Measurements from ENCODE around the gene ZBTB37. TPM values are rescaled to one million over a fixed set of nuclear protein-coding genes. Genes with fewer than 3 reads are reported as not detected.

The ZBTB37 gene, protein sequence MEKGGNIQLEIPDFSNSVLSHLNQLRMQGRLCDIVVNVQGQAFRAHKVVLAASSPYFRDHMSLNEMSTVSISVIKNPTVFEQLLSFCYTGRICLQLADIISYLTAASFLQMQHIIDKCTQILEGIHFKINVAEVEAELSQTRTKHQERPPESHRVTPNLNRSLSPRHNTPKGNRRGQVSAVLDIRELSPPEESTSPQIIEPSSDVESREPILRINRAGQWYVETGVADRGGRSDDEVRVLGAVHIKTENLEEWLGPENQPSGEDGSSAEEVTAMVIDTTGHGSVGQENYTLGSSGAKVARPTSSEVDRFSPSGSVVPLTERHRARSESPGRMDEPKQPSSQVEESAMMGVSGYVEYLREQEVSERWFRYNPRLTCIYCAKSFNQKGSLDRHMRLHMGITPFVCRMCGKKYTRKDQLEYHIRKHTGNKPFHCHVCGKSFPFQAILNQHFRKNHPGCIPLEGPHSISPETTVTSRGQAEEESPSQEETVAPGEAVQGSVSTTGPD
- total RNA-seq (2022; extraction: Qiagen RNA extraction; ENCODE audit: low read depth): 1.1 to 1.9 TPM (median 1.5 TPM) in 5 replicates

DNA sequence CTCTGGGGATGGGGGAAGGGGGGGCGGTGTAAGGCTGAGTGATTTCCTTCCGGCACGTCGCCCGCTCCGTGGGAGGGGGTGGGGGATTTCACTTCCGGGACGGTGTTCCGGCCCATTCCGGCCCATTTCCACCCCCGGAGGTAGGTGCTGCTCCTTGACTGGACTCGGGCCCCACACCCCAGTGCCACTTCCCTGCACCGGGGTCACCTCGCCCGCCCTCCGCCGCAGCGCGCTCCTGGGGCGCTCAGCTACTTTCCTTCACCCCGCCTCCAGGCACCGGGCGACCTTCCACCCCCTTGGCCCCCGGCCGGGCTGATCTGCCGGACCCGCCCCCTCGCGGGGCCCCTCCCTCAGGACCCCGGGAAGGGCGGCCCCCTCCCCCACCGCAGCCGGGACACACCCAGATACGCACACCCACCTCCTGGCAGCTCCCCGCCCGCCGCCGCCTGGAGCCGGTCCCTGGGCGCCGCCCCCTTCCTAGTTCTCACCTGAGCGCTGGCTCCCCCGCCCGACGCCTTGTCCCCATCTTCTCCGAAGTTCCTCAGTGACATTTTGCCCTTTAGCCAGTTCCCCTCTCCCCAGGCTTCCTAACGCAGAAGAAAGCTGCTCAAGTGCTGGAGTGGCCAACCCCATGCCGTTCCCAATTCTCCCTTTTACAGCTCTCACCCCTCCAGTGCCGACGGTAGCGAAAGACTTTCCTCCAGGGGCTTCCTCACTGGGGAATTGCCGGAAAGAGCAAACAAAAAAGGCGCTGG lies at the start of gene ZBTB37:
Gene ZBTB37, plus strand, starts transcription at position 115 of the 755 bp plus-strand sequence. CDS start 1,846 bp downstream, outside the sequence.

DNA sequence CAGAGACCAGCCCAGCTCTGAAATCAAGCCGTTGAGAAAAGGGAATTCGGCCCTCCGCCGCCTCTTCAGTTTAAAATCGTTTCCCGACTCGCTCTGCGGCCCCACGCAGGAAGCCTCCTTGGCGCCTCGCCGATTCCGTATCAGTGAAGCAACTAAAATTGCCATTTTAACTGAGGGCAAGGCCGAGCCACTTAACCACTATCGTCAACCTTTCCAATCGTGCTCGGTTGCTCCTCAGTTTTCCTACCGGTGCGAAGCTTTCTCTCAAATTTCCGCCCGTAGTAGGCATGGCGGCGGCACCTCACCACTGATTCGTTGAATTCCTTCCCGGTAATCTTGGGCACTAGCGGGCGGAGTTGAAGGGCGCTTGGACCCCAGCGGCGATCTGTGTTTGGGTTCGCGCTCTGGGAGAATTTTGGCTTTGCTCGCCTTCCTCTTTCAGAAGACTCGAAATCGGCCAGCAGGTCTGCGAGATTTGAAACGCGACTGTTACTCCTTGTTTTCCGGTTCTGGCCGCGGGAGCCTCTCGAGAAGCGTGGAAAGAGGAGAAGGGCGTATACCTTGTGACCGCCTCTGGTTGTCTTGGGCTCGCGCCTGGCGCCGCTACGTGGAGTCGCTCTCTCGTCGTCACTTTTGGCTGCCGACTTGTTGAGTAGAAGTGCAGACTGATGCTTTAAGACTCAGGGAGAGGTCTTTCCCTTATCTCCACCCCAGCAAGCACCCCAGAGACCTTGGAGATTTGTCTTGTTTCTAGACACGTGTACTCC lies 43.7 kb upstream of the ZBTB37 start, which contains the start of the genes CENPL and DARS2:
Gene CENPL, minus strand, starts transcription at position 569 of the 767 bp plus-strand sequence. CDS start 13,584 bp downstream, outside the sequence.
Gene DARS2, plus strand, starts transcription at position 359 of the 767 bp plus-strand sequence. CDS start 557 bp downstream, outside the sequence.

DNA sequence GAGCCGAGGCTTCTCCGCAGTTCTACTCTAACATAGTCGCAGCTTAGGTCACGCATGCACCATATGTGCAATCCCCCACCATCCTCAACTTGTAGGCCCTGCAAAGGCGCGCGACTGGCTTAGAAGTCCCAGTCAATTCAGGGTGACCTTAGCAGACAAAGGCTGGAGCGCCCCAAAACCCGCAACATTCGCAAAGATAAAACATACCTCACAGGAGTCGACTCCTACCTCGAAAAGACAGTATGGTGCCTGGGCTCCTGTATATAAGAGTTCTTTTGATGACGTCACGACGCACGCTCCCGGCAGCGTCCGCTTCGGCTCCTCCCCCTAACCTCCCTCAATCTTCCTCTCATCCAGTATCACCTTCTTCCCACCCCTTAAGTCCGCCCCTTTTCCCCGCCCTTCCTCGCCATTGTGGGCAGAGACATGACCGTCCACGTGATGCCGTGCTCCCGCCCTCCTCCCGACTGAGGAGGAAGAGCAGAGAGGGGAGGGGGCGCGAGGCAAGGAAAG lies 371 bp upstream of the ZBTB37 start, which contains the start of gene GAS5:
Gene GAS5, minus strand, starts transcription at position 237 of the 513 bp plus-strand sequence.

DNA sequence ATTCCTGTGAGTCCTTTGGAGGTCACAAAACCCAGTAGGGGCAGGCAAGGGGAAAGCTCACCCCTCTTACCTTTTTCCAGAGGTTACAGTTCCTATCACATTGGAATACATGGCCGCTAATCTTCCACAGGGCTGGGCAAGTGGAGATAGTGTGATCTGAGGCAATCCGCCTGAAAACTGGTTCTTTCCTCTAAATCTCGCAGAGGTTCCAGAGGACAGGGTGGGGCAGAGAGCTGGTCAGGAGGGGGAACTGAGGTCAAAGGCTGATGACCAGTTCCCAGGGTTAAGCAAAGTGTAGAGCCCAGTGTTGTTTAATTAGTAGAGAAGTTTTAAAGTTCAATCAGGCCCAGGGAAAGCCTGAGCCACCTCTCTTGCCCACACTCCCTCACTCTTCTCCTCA lies 49.0 kb downstream of the ZBTB37 start, which contains the start of gene SERPINC1:
Gene SERPINC1, minus strand, starts transcription at position 179 of the 400 bp plus-strand sequence. Its CDS starts 68 bp downstream, at position 111.

Other genes starting within 250 kb of the ZBTB37 start
- gene TEX50, start 233.0 kb upstream of the ZBTB37 start, total RNA-seq (2022; extraction: Qiagen RNA extraction; ENCODE audit: low read depth): not detected in 5 replicates
- 0.06 to 0.17 TPM (median 0.16 TPM) in 4 of 5 replicates, not detected in the other for gene ANKRD45, start 198.5 kb upstream of the ZBTB37 start, total RNA-seq (2022; extraction: Qiagen RNA extraction; ENCODE audit: low read depth)
- 10.8 to 12.8 TPM (median 12.4 TPM) in 5 replicates for gene KLHL20, start 153.4 kb upstream of the ZBTB37 start, total RNA-seq (2022; extraction: Qiagen RNA extraction; ENCODE audit: low read depth)
- gene DARS2, start 43.7 kb upstream of the ZBTB37 start, total RNA-seq (2022; extraction: Qiagen RNA extraction; ENCODE audit: low read depth): 39.7 to 47.4 TPM (median 45.3 TPM) in 5 replicates
- gene CENPL, start 43.5 kb upstream of the ZBTB37 start, total RNA-seq (2022; extraction: Qiagen RNA extraction; ENCODE audit: low read depth): 11.7 to 15.2 TPM (median 13.2 TPM) in 5 replicates
- gene GAS5, start 391 bp upstream of the ZBTB37 start, total RNA-seq (2022; extraction: Qiagen RNA extraction; ENCODE audit: low read depth): 276 to 364 TPM (median 308 TPM) in 5 replicates
- 0.07 TPM in 2 of 5 replicates, not detected in the others for gene SERPINC1, start 48.9 kb downstream of the ZBTB37 start, total RNA-seq (2022; extraction: Qiagen RNA extraction; ENCODE audit: low read depth)
- gene RC3H1, start 154.0 kb downstream of the ZBTB37 start, total RNA-seq (2022; extraction: Qiagen RNA extraction; ENCODE audit: low read depth): 5.7 to 7.7 TPM (median 7.1 TPM) in 5 replicates